Measurements from ENCODE around the gene GIMAP5.
A peak's percentile ranks its signal among the peaks of the same experiment; 100 is the strongest.

Gene GIMAP5

GRCh38 chr7:150734254-150734653 is 3.0 kb upstream of the GIMAP5 start:
- H3K27ac ChIP-seq (ENCODE audit: low read depth, low read length): no peak overlapping the region
- no peak overlapping the region for H3K9ac ChIP-seq (ENCODE audit: low read depth in 1 of 2, low read length in 2 of 2)
- no peak overlapping the region for H3K4me3 ChIP-seq (ENCODE audit: low read depth in 1 of 2, low read length in 2 of 2)
- no peaks in the 10 kb centered on the region for H3K9me3 ChIP-seq (ENCODE audit: control insufficient read depth in 1 of 2, low read length in 2 of 2)
- H3K27me3 ChIP-seq (ENCODE audit: control insufficient read depth in 1 of 2, insufficient read depth in 2 of 2, low read length in 2 of 2): no peaks in the 10 kb centered on the region
- peaks cover 0 to 4% of the 10 kb centered on the region in 2 donors for H3K4me1 ChIP-seq (ENCODE audit: control insufficient read depth in 1 of 2, insufficient read depth in 2 of 2, low read length in 2 of 2)
- H3K36me3 ChIP-seq (ENCODE audit: control insufficient read depth in 1 of 2, insufficient read depth in 2 of 2, low read length in 2 of 2): no peaks in the 10 kb centered on the region

GRCh38 chr7:150735596-150736358 is 1.4 kb upstream of the GIMAP5 start:
- Histone ChIP-seq H3K4me3 (ENCODE audit: low read depth in 1 of 2, low read length in 2 of 2) (no peak overlapping the region), H3K9me3 (ENCODE audit: control insufficient read depth in 1 of 2, low read length in 2 of 2) (no peaks in the 10 kb centered on the region), H3K4me1 (ENCODE audit: control insufficient read depth in 1 of 2, insufficient read depth in 2 of 2, low read length in 2 of 2) (peaks cover 0 to 4% of the 10 kb centered on the region in 2 donors), H3K27ac (ENCODE audit: low read depth, low read length) (no peak overlapping the region), H3K27me3 (ENCODE audit: control insufficient read depth in 1 of 2, insufficient read depth in 2 of 2, low read length in 2 of 2) (no peaks in the 10 kb centered on the region), H3K9ac (ENCODE audit: low read depth in 1 of 2, low read length in 2 of 2) (no peak overlapping the region), H3K36me3 (ENCODE audit: control insufficient read depth in 1 of 2, insufficient read depth in 2 of 2, low read length in 2 of 2) (no peaks in the 10 kb centered on the region)

- H3K27ac ChIP-seq (ENCODE audit: low read depth, low read length): no peak overlapping the region
- peak overlapping the region in 1 of 2 donors; percentile 70 for H3K9ac ChIP-seq (ENCODE audit: low read depth in 1 of 2, low read length in 2 of 2)
Observed at GRCh38 chr7:150736864-150737263, 354 bp upstream of the GIMAP5 start.

GRCh38 chr7:150738092-150738491 is 874 bp downstream of the GIMAP5 start:
- peak overlapping the region; percentile 68 for H3K27ac ChIP-seq (ENCODE audit: low read depth, low read length)
- peaks cover 0 to 7% of the 10 kb centered on the region in 2 donors for H3K4me1 ChIP-seq (ENCODE audit: control insufficient read depth in 1 of 2, insufficient read depth in 2 of 2, low read length in 2 of 2)
- no peaks in the 10 kb centered on the region for H3K27me3 ChIP-seq (ENCODE audit: control insufficient read depth in 1 of 2, insufficient read depth in 2 of 2, low read length in 2 of 2)
- no peaks in the 10 kb centered on the region for H3K9me3 ChIP-seq (ENCODE audit: control insufficient read depth in 1 of 2, low read length in 2 of 2)
- peak overlapping the region; percentile 72 to 75 for H3K4me3 ChIP-seq (ENCODE audit: low read depth in 1 of 2, low read length in 2 of 2)
- H3K36me3 ChIP-seq (ENCODE audit: control insufficient read depth in 1 of 2, insufficient read depth in 2 of 2, low read length in 2 of 2): peaks cover 0 to 10% of the 10 kb centered on the region in 2 donors
- H3K9ac ChIP-seq (ENCODE audit: low read depth in 1 of 2, low read length in 2 of 2): peak overlapping the region; percentile 54 to 70

More at GRCh38 chr7:150736864-150737263, 354 bp upstream of the GIMAP5 start:
- no peaks in the 10 kb centered on the region for H3K36me3 ChIP-seq (ENCODE audit: control insufficient read depth in 1 of 2, insufficient read depth in 2 of 2, low read length in 2 of 2)
- H3K27me3 ChIP-seq (ENCODE audit: control insufficient read depth in 1 of 2, insufficient read depth in 2 of 2, low read length in 2 of 2): no peaks in the 10 kb centered on the region
- peaks cover 0 to 4% of the 10 kb centered on the region in 2 donors for H3K4me1 ChIP-seq (ENCODE audit: control insufficient read depth in 1 of 2, insufficient read depth in 2 of 2, low read length in 2 of 2)
- no peaks in the 10 kb centered on the region for H3K9me3 ChIP-seq (ENCODE audit: control insufficient read depth in 1 of 2, low read length in 2 of 2)
- peak overlapping the region; percentile 72 to 75 for H3K4me3 ChIP-seq (ENCODE audit: low read depth in 1 of 2, low read length in 2 of 2)

- Histone ChIP-seq H3K27me3 (ENCODE audit: control insufficient read depth in 1 of 2, insufficient read depth in 2 of 2, low read length in 2 of 2) (no peaks in the 10 kb centered on the region), H3K4me1 (ENCODE audit: control insufficient read depth in 1 of 2, insufficient read depth in 2 of 2, low read length in 2 of 2) (peaks cover 0 to 7% of the 10 kb centered on the region in 2 donors), H3K4me3 (ENCODE audit: low read depth in 1 of 2, low read length in 2 of 2) (peak overlapping the region; percentile 72 to 75), H3K36me3 (ENCODE audit: control insufficient read depth in 1 of 2, insufficient read depth in 2 of 2, low read length in 2 of 2) (peaks cover 0 to 15% of the 10 kb centered on the region in 2 donors), H3K27ac (ENCODE audit: low read depth, low read length) (peak overlapping the region; percentile 68), H3K9ac (ENCODE audit: low read depth in 1 of 2, low read length in 2 of 2) (peak overlapping the region; percentile 41 to 70), H3K9me3 (ENCODE audit: control insufficient read depth in 1 of 2, low read length in 2 of 2) (no peaks in the 10 kb centered on the region)
Observed at GRCh38 chr7:150738591-150739001, 1.4 kb downstream of the GIMAP5 start.

- Histone ChIP-seq H3K36me3 (ENCODE audit: control insufficient read depth in 1 of 2, insufficient read depth in 2 of 2, low read length in 2 of 2) (peaks cover 0 to 15% of the 10 kb centered on the region in 2 donors), H3K27me3 (ENCODE audit: control insufficient read depth in 1 of 2, insufficient read depth in 2 of 2, low read length in 2 of 2) (no peaks in the 10 kb centered on the region), H3K9me3 (ENCODE audit: control insufficient read depth in 1 of 2, low read length in 2 of 2) (no peaks in the 10 kb centered on the region), H3K4me3 (ENCODE audit: low read depth in 1 of 2, low read length in 2 of 2) (peak overlapping the region; percentile 72 to 75), H3K4me1 (ENCODE audit: control insufficient read depth in 1 of 2, insufficient read depth in 2 of 2, low read length in 2 of 2) (peaks cover 0 to 7% of the 10 kb centered on the region in 2 donors), H3K9ac (ENCODE audit: low read depth in 1 of 2, low read length in 2 of 2) (peak overlapping the region in 1 of 2 donors; percentile 70), H3K27ac (ENCODE audit: low read depth, low read length) (no peak overlapping the region)
Observed at GRCh38 chr7:150739033-150739432, 1.8 kb downstream of the GIMAP5 start.

GRCh38 chr7:150740053-150740452 is 2.8 kb downstream of the GIMAP5 start:
- Histone ChIP-seq H3K27ac (ENCODE audit: low read depth, low read length) (no peak overlapping the region), H3K36me3 (ENCODE audit: control insufficient read depth in 1 of 2, insufficient read depth in 2 of 2, low read length in 2 of 2) (peaks cover 0 to 15% of the 10 kb centered on the region in 2 donors), H3K4me3 (ENCODE audit: low read depth in 1 of 2, low read length in 2 of 2) (peak overlapping the region; percentile 72 to 75), H3K9me3 (ENCODE audit: control insufficient read depth in 1 of 2, low read length in 2 of 2) (no peaks in the 10 kb centered on the region), H3K9ac (ENCODE audit: low read depth in 1 of 2, low read length in 2 of 2) (peak overlapping the region in 1 of 2 donors; percentile 3), H3K27me3 (ENCODE audit: control insufficient read depth in 1 of 2, insufficient read depth in 2 of 2, low read length in 2 of 2) (no peaks in the 10 kb centered on the region), H3K4me1 (ENCODE audit: control insufficient read depth in 1 of 2, insufficient read depth in 2 of 2, low read length in 2 of 2) (peaks cover 0 to 7% of the 10 kb centered on the region in 2 donors)

GRCh38 chr7:150742286-150742968 is 5.2 kb downstream of the GIMAP5 start:
- no peaks in the 10 kb centered on the region for H3K27me3 ChIP-seq (ENCODE audit: control insufficient read depth in 1 of 2, insufficient read depth in 2 of 2, low read length in 2 of 2)
- H3K4me3 ChIP-seq (ENCODE audit: low read depth in 1 of 2, low read length in 2 of 2): peak overlapping the region in 1 of 2 donors; percentile 7
- H3K27ac ChIP-seq (ENCODE audit: low read depth, low read length): no peak overlapping the region
- no peaks in the 10 kb centered on the region for H3K9me3 ChIP-seq (ENCODE audit: control insufficient read depth in 1 of 2, low read length in 2 of 2)
- H3K36me3 ChIP-seq (ENCODE audit: control insufficient read depth in 1 of 2, insufficient read depth in 2 of 2, low read length in 2 of 2): peaks cover 0 to 15% of the 10 kb centered on the region in 2 donors
- peaks cover 0 to 2% of the 10 kb centered on the region in 2 donors for H3K4me1 ChIP-seq (ENCODE audit: control insufficient read depth in 1 of 2, insufficient read depth in 2 of 2, low read length in 2 of 2)
- no peak overlapping the region for H3K9ac ChIP-seq (ENCODE audit: low read depth in 1 of 2, low read length in 2 of 2)

- Histone ChIP-seq H3K27ac (ENCODE audit: low read depth, low read length) (no peak overlapping the region), H3K9me3 (ENCODE audit: control insufficient read depth in 1 of 2, low read length in 2 of 2) (no peaks in the 10 kb centered on the region), H3K27me3 (ENCODE audit: control insufficient read depth in 1 of 2, insufficient read depth in 2 of 2, low read length in 2 of 2) (no peaks in the 10 kb centered on the region), H3K4me3 (ENCODE audit: low read depth in 1 of 2, low read length in 2 of 2) (no peak overlapping the region), H3K36me3 (ENCODE audit: control insufficient read depth in 1 of 2, insufficient read depth in 2 of 2, low read length in 2 of 2) (peaks cover 0 to 15% of the 10 kb centered on the region in 2 donors), H3K9ac (ENCODE audit: low read depth in 1 of 2, low read length in 2 of 2) (no peak overlapping the region), H3K4me1 (ENCODE audit: control insufficient read depth in 1 of 2, insufficient read depth in 2 of 2, low read length in 2 of 2) (peaks cover 0 to 2% of the 10 kb centered on the region in 2 donors)
Observed at GRCh38 chr7:150744041-150744656, 6.9 kb downstream of the GIMAP5 start.

- no peaks in the 10 kb centered on the region for H3K9me3 ChIP-seq (ENCODE audit: control insufficient read depth in 1 of 2, low read length in 2 of 2)
- H3K36me3 ChIP-seq (ENCODE audit: control insufficient read depth in 1 of 2, insufficient read depth in 2 of 2, low read length in 2 of 2): peaks cover 0 to 15% of the 10 kb centered on the region in 2 donors
- H3K27ac ChIP-seq (ENCODE audit: low read depth, low read length): no peak overlapping the region
- H3K27me3 ChIP-seq (ENCODE audit: control insufficient read depth in 1 of 2, insufficient read depth in 2 of 2, low read length in 2 of 2): no peaks in the 10 kb centered on the region
- no peak overlapping the region for H3K4me3 ChIP-seq (ENCODE audit: low read depth in 1 of 2, low read length in 2 of 2)
- no peak overlapping the region for H3K9ac ChIP-seq (ENCODE audit: low read depth in 1 of 2, low read length in 2 of 2)
- H3K4me1 ChIP-seq (ENCODE audit: control insufficient read depth in 1 of 2, insufficient read depth in 2 of 2, low read length in 2 of 2): peaks cover 0 to 2% of the 10 kb centered on the region in 2 donors
Observed at GRCh38 chr7:150745086-150745485, 7.9 kb downstream of the GIMAP5 start.

Data from duodenal mucosa (tissue), 2 donors.